Activated CD4-positive, alpha-beta memory T cell treated with anti-CD3 and anti-CD28 coated beads for 36 hours (primary cell): ENCODE results near the gene JAM2. TPM values are rescaled to one million over a fixed set of nuclear protein-coding genes. Genes with fewer than 3 reads are reported as not detected.

ENCODE experiments used
- CTCF ChIA-PET: fragments of 350-600 bp; sonication (Branson Sonifier 250); formaldehyde crosslinking; loops from one replicate; lab custom pipeline; 2021; ENCODE audit warnings: antibody characterized with exemption, inconsistent platforms; lab: Charles Lee
- POLR2A ChIA-PET: fragments of 350-600 bp; sonication (Branson Sonifier 250); formaldehyde crosslinking; loops from one replicate; lab custom pipeline; 2021; ENCODE audit warnings: antibody characterized with exemption; lab: Charles Lee
- DNase-seq: peaks from one replicate; pipeline ENCODE4 v3.0.0-alpha.2; 2020
- H3K27ac Mint-ChIP-seq: one replicate; pipeline ENCODE4 v1.8.0; 2021; ENCODE audit warnings: mixed read lengths
- H3K27me3 Mint-ChIP-seq: one replicate; pipeline ENCODE4 v1.8.0; 2021; ENCODE audit warnings: mixed read lengths
- H3K36me3 Mint-ChIP-seq: one replicate; pipeline ENCODE4 v1.8.0; 2021; ENCODE audit warnings: mixed read lengths
- H3K4me1 Mint-ChIP-seq: one replicate; pipeline ENCODE4 v1.8.0; 2021; ENCODE audit warnings: low read depth, mixed read lengths
- H3K4me3 Mint-ChIP-seq: one replicate; pipeline ENCODE4 v1.8.0; 2021; ENCODE audit warnings: mild to moderate bottlenecking, mixed read lengths
- H3K9me3 Mint-ChIP-seq: one replicate; pipeline ENCODE4 v1.8.0; 2021; ENCODE audit warnings: mixed read lengths
- intact Hi-C: fragments of 100-400 bp; cut with micrococcal nuclease; formaldehyde crosslinking; loops from one replicate; pipeline ENCODE4 v1.15.1; 2023
- total RNA-seq, 2 experiments: library from RNA; stranded (reverse); gene quantifications; one replicate each; pipeline ENCODE4 v1.2.3, GENCODE V29; 2021

JAM2 gene
- total RNA-seq, 2 experiments from 2014 or later = 0.58 to 1.2 TPM

DNA sequence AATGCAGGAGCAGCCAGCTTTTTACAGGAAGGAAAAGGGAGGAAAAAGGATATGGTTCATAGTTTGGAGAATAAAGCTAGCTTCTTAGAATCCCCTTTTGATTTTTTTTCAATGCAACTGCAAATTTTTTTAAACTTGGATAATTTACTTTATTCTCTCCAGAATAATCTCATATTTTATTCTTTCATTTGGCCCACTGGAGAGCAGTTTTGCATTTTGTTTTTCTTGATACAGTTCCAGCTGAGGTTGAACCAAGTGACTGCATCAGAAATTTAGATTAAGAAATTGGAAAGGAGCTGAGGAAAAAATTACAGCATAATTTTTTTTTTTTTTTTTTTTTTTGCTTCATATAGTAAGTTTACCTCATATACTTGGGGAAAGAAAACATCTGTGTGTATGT is 118.5 kb downstream of the JAM2 start:
- Mint-ChIP-seq H3K9me3 (no peaks in the 10 kb centered on the region), H3K27ac (no peak overlapping the region), H3K4me3 (no peak overlapping the region), H3K36me3 (peaks cover 45% of the 10 kb centered on the region), H3K27me3 (no peaks in the 10 kb centered on the region), H3K4me1 (peaks cover 29% of the 10 kb centered on the region)
- ChIA-PET CTCF (no interaction called here), POLR2A (no interaction called here)
- intact Hi-C loops = no loop called here
- no peak for DNase-seq

DNA sequence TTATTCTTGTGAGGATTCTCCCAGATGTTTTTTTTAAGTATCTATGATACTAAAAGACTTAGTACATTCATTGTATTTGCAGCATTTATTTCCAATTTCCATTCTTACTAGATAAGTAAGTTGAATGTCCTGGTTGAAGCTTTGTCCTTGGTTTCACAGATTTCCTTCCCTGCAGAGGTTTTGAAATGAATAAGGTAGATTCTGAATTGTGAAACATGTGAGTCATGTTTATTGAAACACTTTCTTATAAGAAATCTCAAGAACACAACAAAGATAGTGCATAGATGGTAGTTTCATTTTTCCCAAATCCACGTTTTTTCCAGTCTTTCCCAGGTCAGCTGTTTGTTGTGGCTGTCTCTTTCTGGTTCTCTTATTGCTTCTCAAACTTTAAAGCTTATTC is 120.5 kb downstream of the JAM2 start:
- H3K4me1 Mint-ChIP-seq = peaks cover 29% of the 10 kb centered on the region
- CTCF ChIA-PET = interaction anchor here (0.7 to 1.1 kb wide), 2 partner anchors 11 to 42 kb away, joined by 3 read pairs; no protein-coding TSS in a partner anchor
- intact Hi-C loops = loop anchor here (2.0 kb wide), 1 partner anchor 25 kb away; the partner anchor contains the start of genes ATP5PF and GABPA
- POLR2A ChIA-PET = interaction anchor here (0.9 kb wide), 1 partner anchor 25 kb away, joined by 4 read pairs; the partner anchor contains the start of genes ATP5PF and GABPA
- H3K27ac Mint-ChIP-seq = peak overlapping the region; percentile 50
- no peaks in the 10 kb centered on the region for H3K9me3 Mint-ChIP-seq
- peaks cover 48% of the 10 kb centered on the region for H3K36me3 Mint-ChIP-seq
- no peaks in the 10 kb centered on the region for H3K27me3 Mint-ChIP-seq
- no peak overlapping the region for H3K4me3 Mint-ChIP-seq
- DNase-seq = no peak

DNA sequence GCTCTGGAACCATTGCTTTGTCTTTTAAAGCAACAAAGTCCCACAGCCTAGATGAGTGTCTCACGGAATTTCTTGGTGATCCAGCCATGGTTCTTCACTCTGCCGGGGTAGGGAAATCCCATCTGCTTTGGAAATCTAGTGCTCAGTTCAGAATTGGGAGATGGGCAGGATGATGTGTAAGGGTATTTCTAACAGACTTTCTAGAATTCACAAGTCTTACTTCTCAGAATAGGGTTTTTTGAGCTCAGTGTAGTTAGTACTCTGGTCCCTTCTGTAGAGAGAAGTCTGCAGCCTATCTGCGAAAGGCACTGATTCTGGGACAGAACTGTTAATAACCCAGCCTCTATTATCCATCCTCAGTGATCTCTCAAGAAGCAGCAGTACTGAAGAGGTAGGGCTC is 121.0 kb downstream of the JAM2 start:
- POLR2A ChIA-PET = no interaction called here
- peak overlapping the region; percentile 50 for H3K27ac Mint-ChIP-seq
- intact Hi-C loops = no loop called here
- peaks cover 51% of the 10 kb centered on the region for H3K36me3 Mint-ChIP-seq
- peaks cover 29% of the 10 kb centered on the region for H3K4me1 Mint-ChIP-seq
- no peak for DNase-seq
- H3K9me3 Mint-ChIP-seq = no peaks in the 10 kb centered on the region
- H3K27me3 Mint-ChIP-seq = no peaks in the 10 kb centered on the region
- CTCF ChIA-PET = interaction anchor here (0.7 to 1.1 kb wide), 2 partner anchors 11 to 42 kb away, joined by 3 read pairs; no protein-coding TSS in a partner anchor
- no peak overlapping the region for H3K4me3 Mint-ChIP-seq

DNA sequence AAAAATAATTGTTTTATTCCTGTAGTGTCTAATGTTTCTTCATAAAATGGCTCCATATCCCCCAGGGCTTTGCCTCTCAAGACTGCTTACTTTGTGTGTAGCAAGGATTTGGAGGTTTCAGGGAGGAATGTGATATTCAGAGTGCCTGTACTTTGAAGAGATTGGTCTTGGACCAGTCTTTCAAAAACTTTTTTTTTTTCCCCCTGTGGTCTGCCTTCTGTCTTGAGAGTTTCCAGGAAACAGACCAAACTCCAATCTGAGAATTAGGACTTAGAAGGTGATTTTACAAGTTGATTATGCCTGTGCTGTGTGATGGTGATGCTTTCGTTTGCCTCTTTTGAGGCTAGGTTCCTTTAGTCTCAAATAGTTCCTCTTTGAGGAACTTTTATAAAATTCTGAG is 121.6 kb downstream of the JAM2 start:
- POLR2A ChIA-PET = no interaction called here
- intact Hi-C loops = no loop called here
- Mint-ChIP-seq H3K36me3 (peaks cover 55% of the 10 kb centered on the region), H3K4me3 (no peak overlapping the region), H3K27me3 (no peaks in the 10 kb centered on the region), H3K4me1 (peaks cover 26% of the 10 kb centered on the region), H3K9me3 (no peaks in the 10 kb centered on the region), H3K27ac (no peak overlapping the region)
- CTCF ChIA-PET = no interaction called here
- no peak for DNase-seq

DNA sequence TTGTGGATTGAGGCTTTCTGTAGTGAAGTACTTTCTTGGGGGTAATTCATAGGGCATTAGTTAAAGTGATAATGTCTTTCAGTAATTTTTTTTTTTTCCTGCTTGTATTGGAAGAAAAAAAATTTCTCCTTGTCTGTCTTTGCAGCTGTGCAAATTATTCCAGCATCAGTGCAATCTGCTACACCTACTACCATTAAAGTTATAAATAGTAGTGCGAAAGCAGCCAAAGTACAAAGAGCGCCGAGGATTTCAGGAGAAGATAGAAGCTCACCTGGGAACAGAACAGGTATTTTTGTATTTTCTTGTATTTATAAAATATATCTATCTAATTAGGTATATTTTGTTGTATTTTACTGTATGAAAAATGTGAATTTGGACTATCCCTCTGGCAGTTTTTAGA is 125.0 kb downstream of the JAM2 start:
- H3K4me1 Mint-ChIP-seq = peaks cover 20% of the 10 kb centered on the region
- CTCF ChIA-PET = interaction anchor here (0.6 kb wide), 1 partner anchor 12 kb away, joined by 3 read pairs; no protein-coding TSS in a partner anchor
- no peaks in the 10 kb centered on the region for H3K9me3 Mint-ChIP-seq

More for the DNA sequence above, 125.0 kb downstream of the JAM2 start:
- no peak for DNase-seq
- intact Hi-C loops = no loop called here
- peaks cover 39% of the 10 kb centered on the region for H3K36me3 Mint-ChIP-seq
- no peak overlapping the region for H3K27ac Mint-ChIP-seq
- no peaks in the 10 kb centered on the region for H3K27me3 Mint-ChIP-seq
- H3K4me3 Mint-ChIP-seq = no peak overlapping the region
- POLR2A ChIA-PET = no interaction called here

Other genes with a start within 250 kb of the JAM2 start
- 10 to 100 TPM; 71.7 to 73.6 TPM for gene MRPL39, start 31.8 kb upstream of the JAM2 start, total RNA-seq
- gene ATP5PF, start 95.6 kb downstream of the JAM2 start, total RNA-seq = 100 to 1,000 TPM; 150 to 151 TPM
- gene GABPA, start 95.7 kb downstream of the JAM2 start, total RNA-seq = 10 to 100 TPM; 22.3 to 24.7 TPM